Erythroblast (primary cell): Measurements from ENCODE around the gene MYLK3.

Experiments
- GATA1 ChIP-seq: IDR thresholded peaks from 2 replicates; pipeline ENCODE4 v1.6.1; 2011; ENCODE audit warnings: low read depth, mild to moderate bottlenecking, control low read depth, low read length, moderate library complexity
- POLR2A ChIP-seq: IDR thresholded peaks from 2 replicates; pipeline ENCODE4 v1.6.1; 2011; ENCODE audit warnings: mild to moderate bottlenecking, low read length

DNA sequence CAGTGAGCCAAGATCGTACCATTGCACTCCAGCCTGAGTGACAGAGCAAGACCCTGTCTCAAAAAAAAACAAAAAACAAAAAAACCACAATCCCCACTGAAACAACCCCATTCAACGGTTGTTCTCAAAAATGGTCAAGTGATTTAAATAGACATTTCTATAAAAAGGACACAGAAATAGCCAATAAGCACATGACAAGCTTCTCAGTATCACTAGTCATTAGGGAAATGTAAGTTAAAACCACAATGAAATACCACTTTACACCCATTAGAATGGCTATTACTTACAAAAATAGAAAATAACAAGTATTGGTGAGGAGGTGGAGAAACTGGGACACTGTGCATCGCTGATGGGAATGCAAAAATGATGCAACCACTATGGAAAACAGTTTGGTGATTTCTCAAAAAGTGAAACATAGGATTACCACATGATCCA is 26.6 kb upstream of the MYLK3 start:
- TF ChIP-seq POLR2A, result no peak
- no peak for TF ChIP-seq GATA1
